SJCRH30 (cell line): ENCODE measurements around the gene SPPL3. TPM values are rescaled to one million over a fixed set of nuclear protein-coding genes. Genes with fewer than 3 reads are reported as not detected.

ENCODE experiments used
- DNase-seq, 2 experiments: peaks; one replicate each; pipeline ENCODE4 v3.0.0-alpha.2; 2015 to 2020
- H3K27ac ChIP-seq: fragments of 250-450 bp; sonication (Bioruptor Pico); 2 replicates; pipeline ENCODE4 v1.5.1; 2020; ENCODE audit warnings: mild to moderate bottlenecking, moderate library complexity
- H3K27me3 ChIP-seq: fragments of 250-450 bp; sonication (Bioruptor Pico); 2 replicates; pipeline ENCODE4 v1.5.1; 2020; ENCODE audit warnings: mild to moderate bottlenecking, moderate library complexity
- H3K36me3 ChIP-seq: fragments of 250-450 bp; sonication (Bioruptor Pico); 2 replicates; pipeline ENCODE4 v1.5.1; 2020; ENCODE audit warnings: mild to moderate bottlenecking, moderate library complexity
- H3K4me1 ChIP-seq: fragments of 250-450 bp; sonication (Bioruptor Pico); 2 replicates; pipeline ENCODE4 v1.5.1; 2020; ENCODE audit warnings: mild to moderate bottlenecking, moderate library complexity
- H3K4me3 ChIP-seq: fragments of 250-450 bp; sonication (Bioruptor Pico); 2 replicates; pipeline ENCODE4 v1.5.1; 2020; ENCODE audit warnings: mild to moderate bottlenecking, moderate library complexity
- H3K9me3 ChIP-seq: fragments of 250-450 bp; sonication (Bioruptor Pico); replicated peaks from 2 replicates; pipeline ENCODE4 v1.5.1; 2020; ENCODE audit warnings: mild to moderate bottlenecking, moderate library complexity
- total RNA-seq: library from RNA; depleted of rRNA; stranded (reverse); fragments of >200 nt; shearing (Covaris generic); gene quantifications from 2 replicates; pipeline ENCODE4 v1.2.3, GENCODE V29; 2014

Gene SPPL3
- total RNA-seq, 1 experiment from 2014 or later, result 16.1 TPM

DNA sequence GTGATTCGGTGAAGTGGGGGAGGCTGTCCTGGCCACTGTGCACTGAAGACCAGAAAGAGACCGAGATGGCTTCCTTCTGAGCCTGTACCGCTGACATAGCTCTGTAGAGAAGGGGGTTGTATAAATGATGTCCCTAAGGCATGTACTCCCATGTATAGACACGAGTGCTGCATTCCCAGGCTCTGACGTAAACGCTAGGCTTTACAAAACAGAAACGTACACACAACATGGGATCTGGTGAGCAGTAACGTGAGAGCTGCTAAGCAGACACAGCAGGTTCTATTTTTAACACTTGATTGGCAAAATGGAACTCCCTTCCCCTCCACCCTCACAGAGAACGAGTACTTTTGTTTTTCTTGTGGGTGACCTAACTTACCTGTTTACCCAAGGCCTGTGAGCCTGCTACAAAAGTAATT, 142.6 kb downstream of the SPPL3 start:
- DNase-seq, result no peak
- H3K27ac ChIP-seq, result no peak overlapping the region
- no peaks in the 10 kb centered on the region for H3K27me3 ChIP-seq
- no peak overlapping the region for H3K4me3 ChIP-seq
- H3K9me3 ChIP-seq, result no peaks in the 10 kb centered on the region
- no peaks in the 10 kb centered on the region for H3K4me1 ChIP-seq
- peaks cover 5% of the 10 kb centered on the region for H3K36me3 ChIP-seq

DNA sequence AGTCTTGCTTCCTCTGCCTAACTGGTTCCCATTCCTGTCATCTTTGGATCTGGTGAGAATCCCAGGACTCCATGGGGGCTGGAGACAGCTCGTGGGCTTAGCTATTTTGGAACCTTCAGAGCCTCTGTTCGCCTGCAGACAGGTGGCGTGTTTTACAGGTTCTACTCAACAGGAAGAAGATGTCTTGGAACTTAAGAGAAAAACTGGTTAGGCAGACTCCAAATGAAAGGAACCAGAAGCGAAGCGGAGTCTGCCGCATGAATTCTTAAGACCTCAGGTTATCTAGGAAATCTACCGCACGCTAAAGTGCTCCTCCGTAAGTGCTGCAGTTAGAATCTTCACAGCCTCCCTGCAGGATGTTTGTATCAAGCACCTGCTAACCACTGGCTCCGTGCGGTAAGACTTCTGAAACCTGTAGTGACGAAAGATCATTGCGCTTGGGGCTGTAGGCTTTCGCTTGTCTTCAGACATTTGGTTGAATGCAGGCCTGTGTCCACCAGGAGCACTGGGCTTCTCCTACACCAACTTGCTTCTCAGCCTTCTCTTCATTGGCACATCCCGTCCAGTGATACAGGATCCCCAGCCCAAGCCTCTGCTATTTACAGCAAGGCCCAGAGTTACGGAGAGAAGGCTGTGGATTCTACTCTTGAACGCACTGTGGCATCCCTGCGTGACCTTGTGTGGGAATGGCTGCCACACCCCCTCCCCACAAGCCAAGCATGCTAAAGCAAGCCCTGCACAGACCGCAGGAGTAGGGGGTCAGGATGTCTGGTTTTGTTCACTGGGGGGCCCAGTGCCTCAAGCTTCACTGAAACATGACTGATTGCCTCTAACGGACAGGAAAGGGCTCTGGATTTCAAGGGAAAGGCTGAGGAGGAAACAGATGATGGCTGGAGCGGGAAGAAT, 143.6 kb downstream of the SPPL3 start:
- Histone ChIP-seq H3K27me3 (no peaks in the 10 kb centered on the region), H3K36me3 (peaks cover 3% of the 10 kb centered on the region; the same call in 1 of the 2 replicates), H3K9me3 (no peaks in the 10 kb centered on the region), H3K4me1 (no peaks in the 10 kb centered on the region), H3K4me3 (no peak overlapping the region), H3K27ac (no peak overlapping the region)
- no peak for DNase-seq

- no peaks in the 10 kb centered on the region for H3K4me1 ChIP-seq
- peaks cover 7% of the 10 kb centered on the region; the same call in 1 of the 2 replicates for H3K9me3 ChIP-seq
- no peak for DNase-seq
- H3K36me3 ChIP-seq, result peaks cover 3% of the 10 kb centered on the region; the same call in 1 of the 2 replicates
- no peak overlapping the region for H3K4me3 ChIP-seq
- no peaks in the 10 kb centered on the region for H3K27me3 ChIP-seq
- H3K27ac ChIP-seq, result no peak overlapping the region
Observed at GRCh38 chr12:120759591-120760348, 144.4 kb downstream of the SPPL3 start.

GRCh38 chr12:120758798-120759590, 145.2 kb downstream of the SPPL3 start:
- peaks cover 7% of the 10 kb centered on the region; the same call in 1 of the 2 replicates for H3K9me3 ChIP-seq
- no peak overlapping the region for H3K4me3 ChIP-seq
- H3K27me3 ChIP-seq, result no peaks in the 10 kb centered on the region
- peaks cover 3% of the 10 kb centered on the region; the same call in 1 of the 2 replicates for H3K36me3 ChIP-seq
- H3K27ac ChIP-seq, result no peak overlapping the region
- DNase-seq, result no peak
- no peaks in the 10 kb centered on the region for H3K4me1 ChIP-seq

DNA sequence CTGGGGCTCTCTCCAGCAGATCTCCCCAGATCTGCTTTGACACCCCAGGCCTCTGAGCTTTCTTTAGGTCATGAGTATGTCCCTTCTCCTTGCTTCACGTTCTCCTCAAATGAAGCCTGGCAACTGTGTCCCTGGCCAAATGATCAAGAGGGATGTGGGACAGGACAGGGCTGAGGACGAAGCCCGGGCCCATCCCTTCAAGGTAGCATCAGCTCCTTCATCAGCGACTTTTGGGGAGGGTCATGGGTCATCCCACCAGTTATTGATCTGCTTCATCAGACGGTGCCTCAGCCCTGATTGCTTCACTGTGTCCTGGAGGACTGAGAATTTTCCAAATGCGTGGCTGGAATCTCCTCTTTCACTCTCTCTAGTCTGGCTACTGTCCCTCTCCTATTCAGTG, 146.2 kb downstream of the SPPL3 start:
- no peaks in the 10 kb centered on the region for H3K4me1 ChIP-seq
- H3K27me3 ChIP-seq, result no peaks in the 10 kb centered on the region
- no peak for DNase-seq
- no peak overlapping the region for H3K27ac ChIP-seq
- H3K9me3 ChIP-seq, result peaks cover 7% of the 10 kb centered on the region; the same call in 1 of the 2 replicates
- no peak overlapping the region for H3K4me3 ChIP-seq
- peaks cover 3% of the 10 kb centered on the region; the same call in 1 of the 2 replicates for H3K36me3 ChIP-seq

GRCh38 chr12:120757226-120757742, 146.9 kb downstream of the SPPL3 start:
- peaks cover 3% of the 10 kb centered on the region; the same call in 1 of the 2 replicates for H3K36me3 ChIP-seq
- no peak overlapping the region for H3K27ac ChIP-seq
- no peaks in the 10 kb centered on the region for H3K4me1 ChIP-seq
- DNase-seq, result no peak
- peaks cover 7% of the 10 kb centered on the region; the same call in 1 of the 2 replicates for H3K9me3 ChIP-seq
- no peaks in the 10 kb centered on the region for H3K27me3 ChIP-seq
- no peak overlapping the region for H3K4me3 ChIP-seq

DNA sequence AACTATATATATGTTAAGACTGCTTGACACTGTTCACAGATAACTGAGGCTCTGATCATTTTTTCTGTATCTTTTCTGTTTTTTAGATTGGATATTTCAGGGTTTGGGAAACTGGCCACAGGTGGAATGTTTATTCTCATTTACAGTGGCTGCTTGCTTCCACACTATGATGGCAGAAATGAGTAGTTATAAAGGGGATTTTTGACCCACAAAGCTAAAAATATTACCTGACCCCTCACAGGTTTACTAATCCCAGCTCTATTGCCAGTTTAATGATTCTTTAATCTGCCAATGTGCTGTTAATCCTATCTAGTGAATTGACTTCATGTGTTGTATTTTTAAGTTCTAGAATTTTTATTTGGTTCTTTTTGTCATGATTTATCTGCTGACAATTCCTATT, 148.9 kb downstream of the SPPL3 start:
- Histone ChIP-seq H3K27ac (no peak overlapping the region), H3K27me3 (no peaks in the 10 kb centered on the region), H3K9me3 (peaks cover 7% of the 10 kb centered on the region; the same call in 1 of the 2 replicates), H3K4me3 (no peak overlapping the region), H3K36me3 (no peaks in the 10 kb centered on the region), H3K4me1 (no peaks in the 10 kb centered on the region)
- no peak for DNase-seq

DNA sequence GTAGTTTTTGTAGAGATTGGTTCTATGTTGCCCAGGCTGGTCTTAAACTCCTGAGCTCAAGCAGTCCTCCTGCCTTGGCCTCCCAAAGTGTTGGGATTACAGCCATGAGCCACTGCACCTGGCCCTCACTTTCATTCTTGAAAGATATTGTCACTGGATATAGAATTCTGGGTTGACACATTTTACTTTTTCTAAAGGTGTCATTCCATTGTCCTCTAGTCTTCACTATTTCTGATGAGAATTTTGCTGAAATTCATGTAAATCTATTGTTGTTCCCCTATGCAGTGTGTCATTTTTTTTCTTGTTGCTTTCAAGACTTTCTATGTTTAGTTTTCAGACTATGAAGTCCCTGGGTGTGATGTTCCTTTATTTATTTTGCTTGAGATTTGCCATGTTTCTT, 149.4 kb downstream of the SPPL3 start:
- Histone ChIP-seq H3K27me3 (no peaks in the 10 kb centered on the region), H3K36me3 (no peaks in the 10 kb centered on the region), H3K27ac (no peak overlapping the region), H3K4me3 (no peak overlapping the region), H3K4me1 (no peaks in the 10 kb centered on the region), H3K9me3 (peaks cover 7% of the 10 kb centered on the region; the same call in 1 of the 2 replicates)
- DNase-seq, result no peak

DNA sequence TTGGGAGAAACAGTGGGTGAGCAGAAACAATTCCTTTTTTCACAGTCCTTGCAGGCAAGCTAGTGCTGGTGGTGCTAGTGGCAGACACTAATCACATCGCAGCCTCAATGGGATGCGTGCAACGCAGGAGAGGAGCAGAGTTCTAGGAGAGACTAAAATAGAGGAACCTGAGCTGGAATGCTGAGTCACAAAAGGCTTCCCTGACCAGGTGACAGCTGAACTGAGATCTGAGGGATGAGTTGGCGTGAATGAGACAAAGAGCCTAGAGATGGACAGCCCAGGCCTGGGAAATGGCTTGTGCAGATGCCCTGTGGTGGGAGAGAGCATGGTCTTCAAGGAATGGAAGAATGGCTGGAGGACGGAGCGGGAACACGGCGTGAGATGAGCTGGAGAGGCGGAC, 152.8 kb downstream of the SPPL3 start:
- DNase-seq, result no peak
- Histone ChIP-seq H3K4me1 (no peaks in the 10 kb centered on the region), H3K9me3 (peaks cover 7% of the 10 kb centered on the region; the same call in 1 of the 2 replicates), H3K27me3 (no peaks in the 10 kb centered on the region), H3K4me3 (no peak overlapping the region), H3K27ac (no peak overlapping the region), H3K36me3 (no peaks in the 10 kb centered on the region)

GRCh38 chr12:120750806-120751205, 153.4 kb downstream of the SPPL3 start:
- H3K36me3 ChIP-seq, result no peaks in the 10 kb centered on the region
- H3K9me3 ChIP-seq, result peaks cover 7% of the 10 kb centered on the region; the same call in 1 of the 2 replicates
- no peaks in the 10 kb centered on the region for H3K4me1 ChIP-seq
- H3K4me3 ChIP-seq, result no peak overlapping the region
- H3K27ac ChIP-seq, result no peak overlapping the region
- no peak for DNase-seq
- H3K27me3 ChIP-seq, result no peaks in the 10 kb centered on the region

DNA sequence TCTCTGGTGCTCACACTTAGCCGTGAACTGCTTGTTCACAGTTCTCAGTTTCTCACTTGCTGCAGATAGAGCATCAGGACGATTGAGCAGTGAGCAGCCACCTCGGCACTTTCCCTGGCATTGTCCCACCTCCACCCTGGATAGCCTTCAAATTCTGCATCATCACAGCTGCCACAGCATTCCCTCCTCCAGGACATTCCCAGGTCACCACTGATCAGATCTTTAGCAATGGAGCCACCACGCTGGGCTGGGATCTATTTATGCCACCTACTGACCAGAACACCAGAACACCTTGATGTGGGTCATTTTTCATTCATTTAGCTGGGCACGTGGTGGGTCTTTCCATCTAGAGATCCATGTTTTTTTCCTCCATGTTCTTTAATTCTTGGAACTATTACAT, 154.9 kb downstream of the SPPL3 start:
- H3K9me3 ChIP-seq, result no peaks in the 10 kb centered on the region
- no peak for DNase-seq
- H3K36me3 ChIP-seq, result no peaks in the 10 kb centered on the region
- H3K4me3 ChIP-seq, result no peak overlapping the region
- H3K27me3 ChIP-seq, result no peaks in the 10 kb centered on the region
- no peaks in the 10 kb centered on the region for H3K4me1 ChIP-seq
- no peak overlapping the region for H3K27ac ChIP-seq

GRCh38 chr12:120748242-120748641, 155.9 kb downstream of the SPPL3 start:
- Histone ChIP-seq H3K27ac (no peak overlapping the region), H3K4me1 (no peaks in the 10 kb centered on the region), H3K36me3 (no peaks in the 10 kb centered on the region), H3K4me3 (no peak overlapping the region), H3K27me3 (no peaks in the 10 kb centered on the region), H3K9me3 (no peaks in the 10 kb centered on the region)
- no peak for DNase-seq

DNA sequence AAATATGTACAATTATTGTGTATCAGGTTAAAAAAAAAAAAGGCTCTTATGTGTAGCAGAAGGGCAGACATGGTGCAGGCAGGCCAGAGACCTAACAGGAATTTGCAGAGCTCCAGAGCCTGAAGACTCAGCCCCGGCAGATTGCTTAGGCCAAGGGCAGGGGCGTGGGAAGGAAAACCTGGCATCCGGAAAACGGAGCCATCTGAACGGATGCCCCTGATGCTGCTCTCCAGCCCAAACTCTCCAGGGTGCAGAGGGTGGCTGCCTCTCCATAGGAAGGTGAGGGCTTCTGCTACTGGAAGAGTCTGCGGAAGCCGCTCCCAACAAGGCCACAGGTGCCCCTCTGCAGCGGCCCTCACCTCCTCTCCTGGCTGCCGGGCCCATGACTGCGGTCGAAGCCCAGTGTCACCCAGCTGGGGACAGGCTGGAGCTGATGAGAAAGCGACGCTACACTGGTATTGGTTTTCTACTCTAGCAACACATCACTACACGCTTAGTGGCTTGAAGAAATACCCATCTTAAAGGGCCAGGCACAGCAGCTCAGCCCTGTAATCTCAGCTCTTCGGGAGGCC, 159.2 kb downstream of the SPPL3 start:
- Histone ChIP-seq H3K36me3 (no peaks in the 10 kb centered on the region), H3K4me3 (no peak overlapping the region), H3K4me1 (peaks cover 5% of the 10 kb centered on the region; the same call in 1 of the 2 replicates), H3K9me3 (no peaks in the 10 kb centered on the region), H3K27me3 (no peaks in the 10 kb centered on the region), H3K27ac (no peak overlapping the region)
- no peak for DNase-seq
